ENCODE data around the gene MYB.

DNA sequence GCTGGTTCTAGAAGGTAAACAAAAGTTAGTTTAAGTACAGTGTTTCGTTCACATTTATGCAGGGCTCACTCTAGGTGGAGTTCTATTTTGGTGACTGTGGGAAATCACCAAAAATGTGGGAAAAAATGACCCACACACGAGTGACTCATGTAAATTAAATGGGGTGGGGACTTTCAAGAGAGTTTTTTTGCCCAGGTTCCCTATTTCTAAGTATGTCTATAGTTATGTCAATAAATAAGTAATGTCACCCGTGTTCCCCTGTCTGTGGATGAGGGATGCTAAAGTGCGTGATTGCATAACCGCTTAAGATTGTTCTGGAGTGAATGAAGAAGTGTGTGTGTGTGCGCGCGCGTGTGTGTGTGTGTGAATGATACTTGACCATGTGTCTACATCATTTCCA lies 69.1 kb downstream of the MYB start:
- TF ChIP-seq POLR2A (IDR thresholded peaks at IDR 0.05): no peak
- TF ChIP-seq, protein P1, sequence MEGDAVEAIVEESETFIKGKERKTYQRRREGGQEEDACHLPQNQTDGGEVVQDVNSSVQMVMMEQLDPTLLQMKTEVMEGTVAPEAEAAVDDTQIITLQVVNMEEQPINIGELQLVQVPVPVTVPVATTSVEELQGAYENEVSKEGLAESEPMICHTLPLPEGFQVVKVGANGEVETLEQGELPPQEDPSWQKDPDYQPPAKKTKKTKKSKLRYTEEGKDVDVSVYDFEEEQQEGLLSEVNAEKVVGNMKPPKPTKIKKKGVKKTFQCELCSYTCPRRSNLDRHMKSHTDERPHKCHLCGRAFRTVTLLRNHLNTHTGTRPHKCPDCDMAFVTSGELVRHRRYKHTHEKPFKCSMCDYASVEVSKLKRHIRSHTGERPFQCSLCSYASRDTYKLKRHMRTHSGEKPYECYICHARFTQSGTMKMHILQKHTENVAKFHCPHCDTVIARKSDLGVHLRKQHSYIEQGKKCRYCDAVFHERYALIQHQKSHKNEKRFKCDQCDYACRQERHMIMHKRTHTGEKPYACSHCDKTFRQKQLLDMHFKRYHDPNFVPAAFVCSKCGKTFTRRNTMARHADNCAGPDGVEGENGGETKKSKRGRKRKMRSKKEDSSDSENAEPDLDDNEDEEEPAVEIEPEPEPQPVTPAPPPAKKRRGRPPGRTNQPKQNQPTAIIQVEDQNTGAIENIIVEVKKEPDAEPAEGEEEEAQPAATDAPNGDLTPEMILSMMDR (IDR thresholded peaks at IDR 0.05): no peak

All from esophagus squamous epithelium (tissue), 4 donors.